ENCODE results near the gene SH3BP5.
"Not testable (repeated sequence)": the region's sequence is repeated elsewhere in the genome, so short reads cannot be mapped to it uniquely, and the experiment has no call there.

Gene SH3BP5, protein sequence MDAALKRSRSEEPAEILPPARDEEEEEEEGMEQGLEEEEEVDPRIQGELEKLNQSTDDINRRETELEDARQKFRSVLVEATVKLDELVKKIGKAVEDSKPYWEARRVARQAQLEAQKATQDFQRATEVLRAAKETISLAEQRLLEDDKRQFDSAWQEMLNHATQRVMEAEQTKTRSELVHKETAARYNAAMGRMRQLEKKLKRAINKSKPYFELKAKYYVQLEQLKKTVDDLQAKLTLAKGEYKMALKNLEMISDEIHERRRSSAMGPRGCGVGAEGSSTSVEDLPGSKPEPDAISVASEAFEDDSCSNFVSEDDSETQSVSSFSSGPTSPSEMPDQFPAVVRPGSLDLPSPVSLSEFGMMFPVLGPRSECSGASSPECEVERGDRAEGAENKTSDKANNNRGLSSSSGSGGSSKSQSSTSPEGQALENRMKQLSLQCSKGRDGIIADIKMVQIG

GRCh38 chr3:15332405-15333098 lies at the start of gene SH3BP5:
Gene SH3BP5 (minus strand): TSS chr3:15332586. CDS start chr3:15332408, 178 bp downstream.
- DNase-seq, result peak; percentile 66

GRCh38 chr3:15380980-15381890 lies 48.8 kb upstream of the SH3BP5 start:
- DNase-seq, result no peak

- DNase-seq, result peak; percentile 90
These were observed 45.8 kb upstream of the SH3BP5 start for GRCh38 chr3:15377961-15378791.

DNA sequence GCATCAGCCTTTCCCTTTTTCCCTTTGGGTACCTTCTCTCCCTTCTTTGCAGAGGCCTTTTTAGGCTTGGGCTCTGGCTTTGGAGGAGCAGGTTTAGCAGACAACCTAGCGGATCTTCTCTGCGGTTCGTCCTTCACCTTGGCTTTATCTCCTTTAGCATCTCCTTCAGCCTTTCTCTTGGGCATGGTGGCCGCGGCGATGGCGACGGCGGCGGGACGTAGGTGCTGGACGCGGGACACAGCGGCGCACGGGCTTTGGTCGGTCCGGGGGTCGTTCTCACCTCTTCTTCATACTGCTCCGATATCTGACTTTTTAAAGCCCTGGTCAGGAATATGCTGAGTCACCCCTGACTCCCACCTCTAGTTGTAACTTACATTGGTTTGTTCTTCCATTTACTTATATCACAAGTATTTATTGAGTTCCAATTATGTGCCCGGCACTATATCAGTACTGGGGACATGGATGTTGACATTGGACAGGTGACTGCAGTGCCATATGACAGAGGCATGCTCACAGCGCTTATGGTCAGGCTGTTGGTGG lies 43.1 kb upstream of the SH3BP5 start:
- DNase-seq, result no peak

GRCh38 chr3:15372918-15373317 lies 40.5 kb upstream of the SH3BP5 start:
- DNase-seq, result no peak

GRCh38 chr3:15368561-15369135 lies 36.3 kb upstream of the SH3BP5 start:
- DNase-seq, result peak; percentile 6

GRCh38 chr3:15367059-15367458 lies 34.7 kb upstream of the SH3BP5 start:
- DNase-seq, result peak; percentile 46

GRCh38 chr3:15364078-15364477 lies 31.7 kb upstream of the SH3BP5 start:
- DNase-seq, result not testable (repeated sequence)

GRCh38 chr3:15361494-15362214 lies 29.3 kb upstream of the SH3BP5 start:
- peak; percentile 44 for DNase-seq

- peak; percentile 24 for DNase-seq
These were observed 28.6 kb upstream of the SH3BP5 start for GRCh38 chr3:15360788-15361493.

GRCh38 chr3:15359677-15360397 lies 27.5 kb upstream of the SH3BP5 start:
- DNase-seq, result peak; percentile 36

- DNase-seq, result not testable (repeated sequence)
These were observed 24.3 kb upstream of the SH3BP5 start for GRCh38 chr3:15356651-15357061.

GRCh38 chr3:15356176-15356575 lies 23.8 kb upstream of the SH3BP5 start:
- DNase-seq, result no peak

- no peak for DNase-seq
These were observed 22.7 kb upstream of the SH3BP5 start for GRCh38 chr3:15355086-15355485.

GRCh38 chr3:15354485-15354884 lies 22.1 kb upstream of the SH3BP5 start:
- no peak for DNase-seq

DNA sequence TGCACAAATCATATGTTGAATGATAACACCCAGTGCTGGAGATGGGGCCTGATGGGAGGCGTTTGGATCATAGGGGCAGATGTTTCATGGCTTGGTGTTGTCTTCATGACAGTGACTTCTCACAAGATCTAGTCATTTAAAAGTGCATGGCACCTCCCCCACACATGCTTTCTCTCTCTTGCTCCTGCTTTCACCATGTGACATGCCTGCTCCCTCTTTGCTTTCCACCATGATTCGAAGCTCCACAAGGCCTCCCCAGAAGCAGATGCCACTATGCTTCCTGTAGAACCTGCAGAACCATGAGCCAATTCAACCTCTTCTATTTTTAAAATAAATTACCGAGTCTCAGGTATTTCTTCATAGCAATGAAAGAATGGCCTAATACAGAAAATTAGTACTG lies 17.8 kb upstream of the SH3BP5 start:
- no peak for DNase-seq

DNA sequence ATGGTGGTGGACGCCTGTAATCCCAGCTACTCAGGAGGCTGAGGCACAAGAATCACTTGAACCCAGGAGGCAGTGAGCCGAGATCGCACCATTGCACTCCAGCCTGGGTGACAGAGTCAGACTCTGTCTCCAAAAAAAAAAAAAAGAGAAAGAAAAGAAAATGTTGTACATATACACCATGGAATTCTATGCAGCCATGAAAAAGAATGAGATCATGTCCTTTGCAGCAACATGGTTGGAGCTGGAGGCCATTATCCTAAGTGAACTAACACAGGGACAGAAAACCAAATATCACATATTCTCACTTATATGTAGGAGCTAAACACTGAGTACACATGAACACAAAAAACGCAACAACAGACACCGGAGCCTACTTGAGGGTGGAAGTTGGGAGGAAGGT lies 17.1 kb upstream of the SH3BP5 start:
- not testable (repeated sequence) for DNase-seq

DNA sequence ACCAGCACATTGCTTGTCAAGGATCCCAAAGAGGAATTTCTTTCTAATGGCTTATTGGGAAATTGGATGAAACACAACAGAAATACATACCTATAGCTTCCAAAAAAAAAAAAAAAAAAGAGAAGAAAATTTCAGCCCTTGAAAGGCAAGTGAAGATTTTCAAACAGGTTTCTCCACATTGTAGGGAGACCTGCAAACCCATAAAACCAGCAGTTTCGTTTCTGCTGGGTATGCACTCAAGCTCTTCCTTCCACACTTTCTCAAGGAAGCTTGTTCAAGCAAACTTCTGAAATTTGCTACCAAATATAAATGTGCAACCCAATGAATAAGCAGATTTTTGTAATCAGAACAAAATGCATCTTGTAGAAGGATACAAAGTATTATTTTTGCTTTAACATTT lies 15.9 kb upstream of the SH3BP5 start:
- no peak for DNase-seq

DNA sequence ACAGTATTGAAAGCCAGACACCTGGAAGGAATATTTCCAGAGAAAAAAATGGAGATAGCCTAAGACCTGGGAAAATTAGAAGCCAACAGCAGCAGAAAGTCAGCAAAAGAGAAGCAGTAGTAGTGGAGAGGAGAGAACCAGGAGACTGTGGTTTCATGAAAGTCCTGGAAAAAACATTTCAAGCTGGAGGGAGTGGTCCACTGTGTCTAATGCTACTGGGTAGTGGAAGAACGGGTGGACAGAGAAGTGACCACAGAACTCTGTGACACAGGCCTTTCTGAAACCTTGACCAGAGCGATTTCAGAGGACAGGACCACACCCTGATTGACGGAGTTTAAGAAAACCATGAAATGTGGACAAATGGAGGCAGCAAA lies 15.3 kb upstream of the SH3BP5 start:
- DNase-seq, result no peak
